Suprapubic skin (tissue), 4 donors: ENCODE results near the gene RALB. TPM values are rescaled to one million over a fixed set of nuclear protein-coding genes. Genes with fewer than 3 reads are reported as not detected.

ENCODE experiments used
- DNase-seq, 2 donors: peaks; one replicate each; pipeline ENCODE4 v3.0.0-alpha.2; 2019; ENCODE audit warnings: low spot score in 2 of 2
- H3K27ac ChIP-seq: fragments of 200-600 bp; sonication (generic); one replicate; pipeline ENCODE4 v1.5.1; 2019
- H3K27me3 ChIP-seq: fragments of 200-600 bp; sonication (generic); one replicate; pipeline ENCODE4 v1.5.1; 2019
- H3K36me3 ChIP-seq: fragments of 200-600 bp; sonication (generic); one replicate; pipeline ENCODE4 v1.5.1; 2019
- H3K4me1 ChIP-seq: fragments of 200-600 bp; sonication (generic); one replicate; pipeline ENCODE4 v1.5.1; 2019
- H3K4me3 ChIP-seq: fragments of 200-600 bp; sonication (generic); one replicate; pipeline ENCODE4 v1.5.1; 2019; ENCODE audit warnings: mild to moderate bottlenecking
- H3K9me3 ChIP-seq: fragments of 200-600 bp; sonication (generic); one replicate; pipeline ENCODE4 v1.5.1; 2019
- EP300 ChIP-seq: sonication (generic); formaldehyde crosslinking; IDR thresholded peaks from one replicate; pipeline ENCODE4 v1.6.1; 2017; ENCODE audit warnings: antibody characterized with exemption
- POLR2A ChIP-seq, 2 donors: fragments of 450-650 bp; IDR thresholded peaks; one replicate each; pipeline ENCODE4 v1.6.1; 2017; ENCODE audit warnings: antibody characterized with exemption in 2 of 2, mild to moderate bottlenecking in 2 of 2, moderate library complexity in 2 of 2
- POLR2AphosphoS5 ChIP-seq, 3 donors: sonication (generic); formaldehyde crosslinking; IDR thresholded peaks; one replicate each; pipeline ENCODE4 v1.6.1; 2017; ENCODE audit warnings: antibody characterized with exemption in 3 of 3
- WGBS: methylation state at CpG from one replicate; pipeline ENCODE4 v1.1.5; 2018; 5-methylcytosine and 5-hydroxymethylcytosine counted together
- total RNA-seq, 4 donors: library from RNA; depleted of rRNA; stranded (reverse); fragments of >200 nt; gene quantifications; one replicate each; pipeline ENCODE4 v1.1.0, GENCODE V29; 2016
- TF ChIP-seq, protein P1 (sequence below), 2 donors: fragments of 200-600 bp in 1 of 2; fragments of 450-650 bp in 1 of 2; sonication (generic) in 1 of 2; IDR thresholded peaks; one replicate each; pipeline ENCODE4 v1.5.1; 2016 to 2019; ENCODE audit warnings: antibody characterized with exemption in 2 of 2, mild to moderate bottlenecking in 1 of 2, moderate library complexity in 1 of 2

RALB gene
- total RNA-seq, 4 donors from 2014 or later, result 21.3 to 37.0 (median 30.5) TPM

DNA sequence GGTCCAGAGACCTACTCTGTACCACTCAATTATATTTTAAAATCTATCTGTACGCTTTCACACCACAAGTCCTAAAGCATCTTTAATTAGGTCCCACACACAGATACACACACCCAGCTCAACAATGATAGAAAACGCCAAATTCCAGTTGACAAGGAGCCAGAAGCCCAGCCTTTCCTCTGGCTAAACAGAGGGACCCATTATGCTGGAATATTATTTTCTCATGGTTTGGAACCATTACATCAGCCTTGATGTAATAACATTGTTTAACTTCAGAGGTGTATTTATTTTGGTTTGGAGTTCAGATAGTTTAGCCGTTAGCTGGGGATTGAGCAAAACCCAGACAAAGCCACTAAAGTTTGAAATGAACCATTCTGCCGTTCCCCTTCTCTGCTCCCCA, 79.3 kb downstream of the RALB start:
- H3K4me1 ChIP-seq, result peaks cover 9% of the 10 kb centered on the region
- WGBS, result 64% methylated on average over 4 of the region's 4 CpGs
- H3K27me3 ChIP-seq, result peaks cover 3% of the 10 kb centered on the region

DNA sequence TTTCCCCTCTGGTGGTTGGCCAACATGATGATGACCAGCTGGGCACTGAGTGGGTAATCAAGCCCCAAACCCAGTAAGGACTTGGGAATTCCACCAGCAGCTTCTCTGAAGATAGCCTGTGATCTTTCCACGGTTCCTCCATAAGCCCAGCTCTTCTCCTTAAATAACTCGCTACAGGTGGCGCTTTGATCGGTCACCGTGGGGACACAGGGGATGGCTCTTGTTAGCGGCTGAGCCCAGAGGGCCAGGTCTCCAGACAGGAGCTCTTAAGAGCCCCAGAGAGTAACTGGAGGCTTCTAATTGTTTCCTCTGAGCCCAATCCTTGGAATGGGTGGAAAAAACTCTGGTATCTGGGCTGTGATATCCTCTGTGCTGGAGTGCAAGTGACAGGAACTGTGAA, 79.7 kb downstream of the RALB start:
- H3K27ac ChIP-seq, result no peak overlapping the region
- no peak for DNase-seq
- peaks cover 9% of the 10 kb centered on the region for H3K4me1 ChIP-seq
- no peaks in the 10 kb centered on the region for H3K36me3 ChIP-seq
- no peak overlapping the region for H3K4me3 ChIP-seq
- WGBS, result 88% methylated on average over 6 of the region's 6 CpGs
- H3K9me3 ChIP-seq, result no peaks in the 10 kb centered on the region
- H3K27me3 ChIP-seq, result peaks cover 3% of the 10 kb centered on the region
- TF ChIP-seq POLR2A (IDR thresholded peaks at IDR 0.05) (no peak), POLR2AphosphoS5 (IDR thresholded peaks at IDR 0.05) (no peak)
- TF ChIP-seq, protein P1, sequence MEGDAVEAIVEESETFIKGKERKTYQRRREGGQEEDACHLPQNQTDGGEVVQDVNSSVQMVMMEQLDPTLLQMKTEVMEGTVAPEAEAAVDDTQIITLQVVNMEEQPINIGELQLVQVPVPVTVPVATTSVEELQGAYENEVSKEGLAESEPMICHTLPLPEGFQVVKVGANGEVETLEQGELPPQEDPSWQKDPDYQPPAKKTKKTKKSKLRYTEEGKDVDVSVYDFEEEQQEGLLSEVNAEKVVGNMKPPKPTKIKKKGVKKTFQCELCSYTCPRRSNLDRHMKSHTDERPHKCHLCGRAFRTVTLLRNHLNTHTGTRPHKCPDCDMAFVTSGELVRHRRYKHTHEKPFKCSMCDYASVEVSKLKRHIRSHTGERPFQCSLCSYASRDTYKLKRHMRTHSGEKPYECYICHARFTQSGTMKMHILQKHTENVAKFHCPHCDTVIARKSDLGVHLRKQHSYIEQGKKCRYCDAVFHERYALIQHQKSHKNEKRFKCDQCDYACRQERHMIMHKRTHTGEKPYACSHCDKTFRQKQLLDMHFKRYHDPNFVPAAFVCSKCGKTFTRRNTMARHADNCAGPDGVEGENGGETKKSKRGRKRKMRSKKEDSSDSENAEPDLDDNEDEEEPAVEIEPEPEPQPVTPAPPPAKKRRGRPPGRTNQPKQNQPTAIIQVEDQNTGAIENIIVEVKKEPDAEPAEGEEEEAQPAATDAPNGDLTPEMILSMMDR (IDR thresholded peaks at IDR 0.05), result no peak

More for the DNA sequence above, 79.3 kb downstream of the RALB start:
- H3K4me3 ChIP-seq, result no peak overlapping the region
- no peak for TF ChIP-seq POLR2AphosphoS5 (IDR thresholded peaks at IDR 0.05)
- TF ChIP-seq, protein P1 (IDR thresholded peaks at IDR 0.05), result no peak
- no peak for TF ChIP-seq EP300
- no peak for TF ChIP-seq POLR2A (IDR thresholded peaks at IDR 0.05)
- H3K9me3 ChIP-seq, result no peaks in the 10 kb centered on the region
- H3K36me3 ChIP-seq, result no peaks in the 10 kb centered on the region
- H3K27ac ChIP-seq, result no peak overlapping the region
- DNase-seq, result no peak

DNA sequence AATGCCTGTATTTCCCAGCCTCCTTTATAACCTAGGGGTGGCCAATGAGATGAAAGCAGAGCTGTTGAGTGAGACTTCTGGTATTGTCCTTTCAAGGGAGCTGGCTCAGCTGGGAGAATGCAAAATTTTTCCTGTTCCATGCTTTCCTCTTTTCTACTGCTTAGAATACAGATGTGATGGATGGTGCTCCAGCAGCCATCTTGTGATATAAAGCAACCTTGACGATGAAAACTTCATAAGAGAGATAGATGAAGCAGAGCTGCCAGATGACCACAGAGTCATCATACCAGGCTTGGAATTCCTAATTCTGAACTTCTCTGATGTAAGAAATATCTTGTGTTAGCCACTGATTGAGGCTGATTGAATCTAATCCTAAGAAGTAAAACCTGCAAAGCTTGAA, 81.4 kb downstream of the RALB start:
- no peak for DNase-seq
- peaks cover 3% of the 10 kb centered on the region for H3K27me3 ChIP-seq
- no peaks in the 10 kb centered on the region for H3K9me3 ChIP-seq

DNA sequence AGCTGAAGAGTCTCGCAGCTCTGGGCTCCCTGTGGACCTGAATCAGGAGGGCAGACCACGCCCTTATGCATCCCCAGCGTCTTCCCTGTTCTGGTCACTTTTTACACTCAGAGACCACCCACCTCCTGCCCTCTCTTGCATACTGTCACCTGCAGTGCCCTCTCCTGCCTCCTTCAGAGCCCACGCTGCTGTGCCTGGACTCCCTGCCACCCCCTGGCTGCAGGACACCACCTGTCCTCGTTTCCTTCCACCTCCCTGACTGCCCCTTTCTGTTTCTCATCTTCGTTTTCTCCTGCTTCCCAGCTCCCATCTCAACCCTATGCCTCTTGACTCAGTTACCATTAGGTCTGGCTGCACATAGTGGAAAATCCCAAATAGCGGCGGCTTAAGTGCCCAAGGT, 84.1 kb downstream of the RALB start:
- peaks cover 21% of the 10 kb centered on the region for H3K27me3 ChIP-seq
- no peaks in the 10 kb centered on the region for H3K36me3 ChIP-seq
- no peak overlapping the region for H3K27ac ChIP-seq
- no peaks in the 10 kb centered on the region for H3K9me3 ChIP-seq
- WGBS, result 97% methylated on average over 8 of the region's 8 CpGs
- no peaks in the 10 kb centered on the region for H3K4me1 ChIP-seq
- H3K4me3 ChIP-seq, result no peak overlapping the region
- TF ChIP-seq EP300 (no peak), POLR2AphosphoS5 (IDR thresholded peaks at IDR 0.05) (no peak), POLR2A (IDR thresholded peaks at IDR 0.05) (no peak)
- TF ChIP-seq, protein P1 (IDR thresholded peaks at IDR 0.05), result no peak
- no peak for DNase-seq

More for the DNA sequence above, 81.4 kb downstream of the RALB start:
- H3K36me3 ChIP-seq, result no peaks in the 10 kb centered on the region
- peaks cover 9% of the 10 kb centered on the region for H3K4me1 ChIP-seq
- H3K4me3 ChIP-seq, result no peak overlapping the region
- H3K27ac ChIP-seq, result no peak overlapping the region
- TF ChIP-seq POLR2AphosphoS5 (IDR thresholded peaks at IDR 0.05), result no peak
- no peak for TF ChIP-seq EP300
- TF ChIP-seq, protein P1 (IDR thresholded peaks at IDR 0.05), result no peak
- TF ChIP-seq POLR2A (IDR thresholded peaks at IDR 0.05), result no peak
- WGBS, result 94% methylated on average over 1 of the region's 1 CpG

DNA sequence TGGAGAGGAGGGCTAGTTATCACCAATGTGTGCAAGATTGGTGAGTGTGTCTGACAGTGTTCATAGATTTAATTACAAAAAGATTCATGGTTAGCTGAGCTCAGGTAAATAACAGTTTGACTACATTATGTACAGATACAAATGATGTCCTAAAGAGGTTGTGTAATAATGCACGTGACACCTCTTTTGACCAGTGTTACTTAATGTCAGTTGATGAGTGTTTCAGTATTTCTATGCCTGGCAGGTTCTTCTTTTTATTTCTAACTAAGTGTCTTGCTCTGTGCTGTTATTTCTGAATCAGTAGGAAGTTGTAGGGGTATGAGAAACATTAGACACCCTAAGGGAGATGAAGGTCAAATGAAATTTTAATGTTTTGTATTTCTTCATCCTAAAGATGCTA, 85.4 kb downstream of the RALB start:
- 58% methylated on average over 1 of the region's 1 CpG for WGBS
- H3K27me3 ChIP-seq, result peaks cover 28% of the 10 kb centered on the region

More for the DNA sequence above, 85.4 kb downstream of the RALB start:
- Histone ChIP-seq H3K4me3 (no peak overlapping the region), H3K4me1 (peaks cover 3% of the 10 kb centered on the region), H3K27ac (no peak overlapping the region), H3K36me3 (no peaks in the 10 kb centered on the region), H3K9me3 (no peaks in the 10 kb centered on the region)
- TF ChIP-seq, protein P1 (IDR thresholded peaks at IDR 0.05), result no peak
- TF ChIP-seq POLR2A (IDR thresholded peaks at IDR 0.05) (no peak), EP300 (no peak), POLR2AphosphoS5 (IDR thresholded peaks at IDR 0.05) (no peak)
- DNase-seq, result no peak
